Panc1 (cell line): Measurements from ENCODE around the gene ZDHHC18. TPM values are rescaled to one million over a fixed set of nuclear protein-coding genes. Genes with fewer than 3 reads are reported as not detected.
A peak's percentile ranks its signal among the peaks of the same experiment; 100 is the strongest.

ENCODE experiments used
- ATAC-seq: fragments of 200-7000 bp; cut with Tn5 transposase; 2 replicates; pipeline ENCODE4 v1.9.1; 2020; ENCODE audit warnings: mild to moderate bottlenecking, moderate library complexity
- BruUV-seq: library from RNA; stranded (reverse); fragments of 400-500 nt; replicated peaks from 2 replicates; lab custom pipeline; 2021; lab: Mats Ljungman, UMichigan
- CTCF ChIA-PET: fragments of 300-600 bp; sonication (Branson Sonifier 250); formaldehyde crosslinking; loops from one replicate; lab custom pipeline; 2022; ENCODE audit warnings: antibody characterized with exemption; lab: Charles Lee
- POLR2A ChIA-PET: fragments of 300-600 bp; sonication (Branson Sonifier 250); formaldehyde crosslinking; loops from one replicate; lab custom pipeline; 2022; ENCODE audit warnings: antibody characterized with exemption; lab: Charles Lee
- DNase-seq: peaks from one replicate; pipeline ENCODE4 v3.0.0-alpha.2; 2010; ENCODE audit warnings: low read depth, low spot score
- H3K27ac ChIP-seq: 2 replicates; pipeline ENCODE4 v1.5.1; 2011; ENCODE audit warnings: mild to moderate bottlenecking, low read length, inconsistent platforms
- H3K27me3 ChIP-seq: fragments of 200-500 bp; sonication (Bioruptor generic); 2 replicates; pipeline ENCODE4 v1.6.0; 2014; ENCODE audit warnings: low read length, inconsistent platforms; ENCODE audit not compliant: control insufficient read depth, insufficient read depth
- H3K36me3 ChIP-seq: fragments of 200-500 bp; sonication (Bioruptor generic); 2 replicates; pipeline ENCODE4 v1.5.1; 2014; ENCODE audit warnings: inconsistent platforms, mild to moderate bottlenecking, low read length, moderate library complexity; ENCODE audit not compliant: control insufficient read depth, insufficient read depth
- H3K4me1 ChIP-seq: 2 replicates; pipeline ENCODE4 v1.5.1; 2011; ENCODE audit warnings: inconsistent platforms, mild to moderate bottlenecking, low read length, moderate library complexity; ENCODE audit not compliant: control insufficient read depth, insufficient read depth
- H3K4me3 ChIP-seq, 2 experiments: 2 replicates each; pipeline ENCODE4 v1.5.1; 2011 to 2012; ENCODE audit warnings: low read depth in 2 of 2, low read length in 2 of 2, mild to moderate bottlenecking in 2 of 2, inconsistent platforms in 1 of 2, moderate library complexity in 1 of 2
- H3K9me3 ChIP-seq: fragments of 200-500 bp; sonication (Bioruptor generic); 2 replicates; pipeline ENCODE4 v1.5.1; 2014; ENCODE audit warnings: low read depth, mild to moderate bottlenecking, inconsistent platforms, low read length, moderate library complexity; ENCODE audit not compliant: control insufficient read depth, insufficient read depth
- CTCF ChIP-seq: fragments of 450-650 bp; IDR thresholded peaks from 2 replicates; pipeline ENCODE4 v1.5.1; 2017; ENCODE audit warnings: mild to moderate bottlenecking
- POLR2AphosphoS5 ChIP-seq: IDR thresholded peaks from 2 replicates; pipeline ENCODE4 v1.6.1; 2012; ENCODE audit warnings: mild to moderate bottlenecking, low read depth, low read length, moderate library complexity
- REST ChIP-seq, 2 experiments: IDR thresholded peaks; 2 replicates each; pipeline ENCODE4 v1.6.1; 2011 to 2012; ENCODE audit warnings: low read depth in 2 of 2, control low read depth in 1 of 2, low read length in 1 of 2, mild to moderate bottlenecking in 1 of 2, moderate library complexity in 1 of 2; ENCODE audit not compliant: insufficient read depth in 1 of 2
- SIN3A ChIP-seq: IDR thresholded peaks from 2 replicates; pipeline ENCODE4 v1.6.1; 2012; ENCODE audit warnings: low read depth, mild to moderate bottlenecking, low read length, moderate library complexity, borderline replicate concordance; ENCODE audit not compliant: insufficient read depth
- TCF7L2 ChIP-seq: IDR thresholded peaks from 2 replicates; pipeline ENCODE4 v1.6.1; 2011; ENCODE audit warnings: mild to moderate bottlenecking, low read depth, low read length, inconsistent platforms
- in situ Hi-C: cut with HindIII; loops from 2 replicates; pipeline ENCODE4 v1.10.0; 2016; ENCODE audit warnings: low sequenced_read_pairs, low pct_unique_long_range_greater_than_20kb
- intact Hi-C: fragments of 100-400 bp; cut with micrococcal nuclease; formaldehyde crosslinking; loops from one replicate; pipeline ENCODE4 v1.10.0; 2022; ENCODE audit not compliant: unreplicated experiment
- total RNA-seq: library from RNA; stranded (reverse); gene quantifications from one replicate; pipeline ENCODE4 v1.2.1, GENCODE V29; 2021; ENCODE audit not compliant: unreplicated experiment

The ZDHHC18 gene
- total RNA-seq, 1 experiment from 2014 or later: 45.4 TPM

GRCh38 chr1:26861889-26862378, 35.4 kb downstream of the ZDHHC18 start:
- Histone ChIP-seq H3K4me1 (peaks cover 18% of the 10 kb centered on the region), H3K27ac (peak overlapping the region; percentile 94), H3K27me3 (no peaks in the 10 kb centered on the region), H3K36me3 (no peaks in the 10 kb centered on the region; the same call in 1 of the 2 replicates), H3K9me3 (no peaks in the 10 kb centered on the region), H3K4me3 (no peak overlapping the region)
- no peak for TF ChIP-seq SIN3A
- TF ChIP-seq POLR2AphosphoS5: no peak
- peak; percentile 73 for TF ChIP-seq TCF7L2
- no peak for TF ChIP-seq CTCF
- ChIA-PET POLR2A (interaction anchor here (0.6 to 0.8 kb wide), 2 partner anchors 101 to 272 kb away, joined by 3 to 11 read pairs; no protein-coding TSS in a partner anchor), CTCF (interaction anchor here (0.7 kb wide), 1 partner anchor 19 kb away, joined by 3 read pairs; no protein-coding TSS in a partner anchor)
- in situ Hi-C loops (no loop called here), intact Hi-C loops (no loop called here)
- no TSS peak for BruUV-seq
- no peak for DNase-seq
- ATAC-seq: no peak

GRCh38 chr1:26862781-26863684, 36.5 kb downstream of the ZDHHC18 start, which contains the start of gene SFN:
Gene SFN, plus strand, starts transcription at chr1:26863149. Its CDS starts 64 bp downstream, at chr1:26863213.
- Histone ChIP-seq H3K27ac (peak within 1 kb of the TSS; percentile 94), H3K27me3 (no peaks in the 10 kb centered on the region), H3K36me3 (no peaks in the 10 kb centered on the region; the same call in 1 of the 2 replicates), H3K4me1 (peaks cover 18% of the 10 kb centered on the region), H3K9me3 (no peaks in the 10 kb centered on the region), H3K4me3 (peak within 1 kb of the TSS; percentile 72 to 89)
- BruUV-seq: TSS peak; percentile 100
- DNase-seq (peak; percentile 90), ATAC-seq (peak; percentile 75)
- intact Hi-C loops (no loop called here), in situ Hi-C loops (no loop called here)
- TF ChIP-seq REST (IDR thresholded peaks at IDR 0.05; ENCODE audit: insufficient read depth in 1 of 2, low read depth in 2 of 2, low read length in 1 of 2) (peak; percentile 6 to 63; a peak in 1 of 4 replicates), CTCF (peak; percentile 87), TCF7L2 (no peak), POLR2AphosphoS5 (peak; percentile 98), SIN3A (no peak; the same call in 1 of the 2 replicates)
- ChIA-PET CTCF (interaction anchor here (0.7 kb wide), 1 partner anchor 74 kb away, joined by 3 read pairs; no protein-coding TSS in a partner anchor), POLR2A (no interaction called here)
